NOMO-1 treated with dmso at 0.1 percent for 144 hours (cell line): ENCODE measurements around the gene DPYD.
A peak's percentile ranks its signal among the peaks of the same experiment; 100 is the strongest.
"Not testable (repeated sequence)": the region's sequence is repeated elsewhere in the genome, so short reads cannot be mapped to it uniquely, and the experiment has no call there.

ENCODE experiments used
- DNase-seq: peaks from one replicate; lab custom pipeline; 2025; ENCODE audit not compliant: unreplicated experiment; lab: John Stamatoyannopoulos, UW

DPYD gene

DNA sequence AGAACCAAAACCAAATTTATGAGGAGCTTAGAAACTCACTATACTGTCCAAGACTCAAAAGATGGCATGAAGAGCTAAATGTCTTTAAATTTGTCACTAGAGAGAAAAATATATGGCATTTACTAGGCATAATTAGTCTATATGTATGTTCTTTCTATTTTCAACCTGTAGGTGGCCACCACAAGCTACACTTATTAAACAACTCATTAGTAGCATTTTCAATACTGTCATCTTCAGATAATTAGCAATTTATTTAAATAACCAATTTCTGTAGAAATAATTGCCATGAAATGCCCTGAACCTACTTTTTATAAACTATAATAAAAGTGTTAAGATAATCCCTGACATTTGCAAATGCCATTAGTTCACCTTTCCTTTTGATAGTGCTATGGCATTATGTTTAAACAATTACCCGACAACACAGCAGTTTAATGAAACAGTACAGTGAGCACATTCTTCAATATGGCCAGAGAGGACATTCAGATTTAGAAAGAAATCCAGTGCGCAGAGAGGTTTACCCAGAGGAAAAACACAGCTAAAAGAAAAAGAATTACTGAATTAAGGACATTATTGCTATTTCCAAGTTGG lies 676.8 kb downstream of the DPYD start:
- DNase-seq = no peak

DNA sequence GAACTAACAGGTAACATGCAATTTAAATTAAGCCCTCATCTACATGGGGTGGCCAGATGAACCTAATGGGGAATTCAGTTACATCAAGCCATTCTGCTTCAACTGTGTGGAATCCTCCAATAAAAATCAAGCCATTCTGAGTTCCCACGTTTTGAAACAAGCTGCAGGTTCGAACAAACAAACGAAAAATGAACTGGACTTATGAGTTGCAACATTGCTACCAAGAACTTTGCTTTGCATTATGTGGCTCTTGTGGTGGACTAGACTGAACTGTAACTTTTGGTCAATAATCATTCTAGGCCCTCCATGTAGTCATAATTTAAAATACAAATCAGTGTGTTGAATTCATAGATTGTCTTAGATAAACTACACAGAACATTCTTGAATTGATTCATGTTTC lies 682.0 kb downstream of the DPYD start:
- DNase-seq = no peak

DNA sequence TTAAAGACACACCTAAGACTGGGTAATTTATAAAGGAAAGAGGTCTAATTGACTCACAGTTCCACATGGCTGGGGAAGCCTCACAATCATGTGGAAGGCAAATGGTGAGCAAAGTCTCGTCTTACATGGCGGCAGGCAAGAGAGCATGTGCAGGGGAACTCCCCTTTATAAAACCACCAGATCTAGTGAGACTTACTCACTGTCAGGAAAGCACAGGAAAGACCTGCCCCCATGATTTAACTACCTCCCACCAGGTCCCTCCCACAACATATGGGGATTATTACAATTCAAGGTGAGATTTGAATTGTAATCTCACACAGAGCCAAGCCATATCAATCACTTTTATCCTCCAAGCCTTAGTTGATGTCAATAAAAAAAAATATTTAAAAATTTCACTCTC lies 689.5 kb downstream of the DPYD start:
- not testable (repeated sequence) for DNase-seq

DNA sequence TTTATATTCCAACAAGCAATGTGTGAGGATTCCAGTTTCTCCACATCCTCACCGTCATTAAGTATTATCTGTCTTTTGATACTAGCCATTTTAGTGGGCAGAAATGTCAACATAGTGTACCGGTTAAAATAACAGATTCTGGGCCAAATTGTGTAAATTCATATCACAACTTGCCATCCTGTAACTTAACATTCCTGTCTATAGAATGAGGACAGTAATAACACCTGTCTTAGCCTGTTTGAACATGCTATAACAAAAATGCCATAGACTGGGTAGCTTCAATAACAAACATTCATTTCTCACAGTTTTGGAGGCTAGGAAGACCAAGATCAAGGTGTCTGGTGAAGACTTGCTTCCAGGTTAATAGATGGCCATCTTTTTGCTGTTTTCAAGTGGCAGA lies 708.2 kb downstream of the DPYD start:
- no peak for DNase-seq

DNA sequence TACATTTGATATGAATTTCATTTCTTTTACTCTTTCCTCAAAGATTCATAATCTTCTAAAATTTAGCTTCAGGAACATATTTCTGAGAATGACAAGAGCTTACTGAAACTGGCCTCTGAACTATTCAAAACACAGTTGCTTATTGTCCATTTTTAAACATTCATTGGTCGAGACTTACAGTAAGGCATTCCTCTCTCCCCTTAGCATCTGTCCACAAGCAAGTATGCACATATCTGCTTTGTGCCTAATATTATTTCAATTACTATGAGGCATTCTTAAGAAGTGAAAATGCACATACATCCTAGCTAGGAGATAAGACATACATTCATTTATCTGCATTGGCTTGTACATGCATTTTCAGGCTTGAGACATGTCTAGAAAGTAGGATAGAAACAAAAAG lies 710.5 kb downstream of the DPYD start:
- DNase-seq = no peak

DNA sequence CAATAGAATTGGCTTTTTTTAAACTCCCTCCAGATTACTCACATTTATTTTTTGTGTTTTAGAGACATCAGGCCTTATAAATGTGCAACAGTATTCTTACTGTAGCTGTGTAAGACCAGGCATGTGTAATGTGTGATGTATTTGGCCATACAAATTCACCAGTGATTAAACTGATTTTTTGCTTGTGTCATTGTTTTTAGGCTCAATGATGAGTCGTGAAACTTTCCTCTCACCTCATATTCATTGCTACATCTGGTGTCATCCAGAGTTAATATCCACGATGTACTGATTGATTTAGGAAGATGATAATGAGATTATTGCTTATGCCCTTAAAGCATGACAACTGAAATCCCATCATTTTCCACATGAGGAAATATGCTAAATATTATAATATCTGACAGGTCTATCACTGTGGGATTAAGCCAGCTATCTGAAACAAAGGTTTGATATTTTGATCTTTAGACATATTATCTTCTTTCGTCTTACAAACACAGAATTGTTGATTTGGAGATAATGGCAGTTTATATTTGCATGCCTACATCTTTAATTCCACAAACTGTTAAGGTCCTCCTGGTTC lies 711.4 kb downstream of the DPYD start:
- DNase-seq = no peak

DNA sequence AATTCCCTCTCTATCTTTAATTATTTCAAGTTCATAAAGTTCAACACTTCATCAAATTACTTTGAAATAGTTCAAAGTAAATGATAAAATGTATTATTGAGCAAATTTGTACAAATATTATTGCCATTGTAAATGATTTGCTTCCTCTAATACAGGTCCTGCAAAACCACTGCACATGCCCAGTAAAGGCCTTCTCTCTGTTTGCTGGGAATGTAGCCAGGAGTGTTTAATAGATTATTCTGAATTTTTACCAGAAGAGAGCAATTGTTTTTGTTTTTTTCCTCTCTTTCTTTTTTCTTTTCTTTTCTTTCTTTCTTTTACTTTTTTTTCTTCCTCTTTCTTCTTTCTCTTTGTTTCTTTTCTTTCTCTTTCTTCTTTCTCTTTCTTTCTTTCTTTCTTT lies 713.0 kb downstream of the DPYD start:
- no peak for DNase-seq

DNA sequence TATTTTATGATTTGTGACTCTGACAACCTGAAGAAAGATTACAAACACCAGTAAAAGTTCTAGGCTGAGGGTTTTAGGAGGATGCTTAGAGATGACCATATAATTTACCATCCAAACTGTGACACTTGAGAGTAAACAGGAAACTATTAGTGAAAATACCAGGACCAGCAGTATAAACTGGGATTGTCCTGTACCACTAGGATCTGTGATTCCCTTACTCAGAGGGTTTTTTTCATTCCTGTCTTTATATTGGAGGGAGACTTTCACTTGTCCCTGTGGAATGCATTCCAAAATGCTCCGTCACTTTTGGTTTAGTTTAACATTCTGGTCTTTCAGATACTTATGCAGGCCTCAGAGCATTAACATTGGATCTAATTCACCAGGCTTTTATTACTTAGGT lies 716.4 kb downstream of the DPYD start:
- DNase-seq = no peak

DNA sequence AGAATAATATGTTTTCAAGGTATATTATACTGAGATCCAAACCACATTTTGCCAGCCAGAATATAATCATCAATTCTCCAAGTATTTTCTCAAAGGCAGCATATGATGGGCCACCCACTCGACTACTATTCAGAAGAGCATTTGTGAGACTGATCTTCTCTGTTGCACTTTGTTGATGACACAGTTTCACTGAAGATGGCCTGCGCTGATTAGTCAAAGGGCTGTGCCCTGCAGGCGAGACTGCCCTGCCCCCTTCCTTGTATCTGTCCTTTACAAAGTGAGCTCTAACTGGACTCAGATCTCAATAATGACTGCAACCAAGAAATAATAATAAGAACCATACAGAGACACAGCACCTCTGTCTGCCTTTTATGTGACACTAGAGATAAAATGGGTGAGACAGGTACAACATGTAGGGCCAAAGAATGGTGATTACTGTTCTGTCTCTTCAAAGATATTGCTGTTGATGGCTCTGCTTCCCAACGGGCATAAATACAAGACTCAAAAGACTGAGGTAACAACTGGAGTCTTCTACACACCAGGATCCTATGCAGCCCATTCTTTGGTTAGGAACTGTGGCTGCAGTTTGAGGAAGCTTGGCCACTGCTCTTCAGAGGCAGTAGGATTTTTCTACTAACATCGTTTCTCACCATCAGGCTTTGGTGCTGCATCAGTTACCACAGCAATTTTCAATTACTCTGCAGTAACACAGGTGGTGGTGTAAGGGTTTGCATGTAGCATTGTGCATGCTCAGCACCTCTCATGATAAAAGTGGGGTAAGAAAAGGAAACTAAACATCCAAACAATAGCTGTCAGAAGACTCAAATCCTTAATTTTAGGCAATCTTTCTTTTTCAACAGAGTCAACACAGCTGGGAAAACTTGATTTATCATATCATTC lies 718.1 kb downstream of the DPYD start:
- DNase-seq = no peak

DNA sequence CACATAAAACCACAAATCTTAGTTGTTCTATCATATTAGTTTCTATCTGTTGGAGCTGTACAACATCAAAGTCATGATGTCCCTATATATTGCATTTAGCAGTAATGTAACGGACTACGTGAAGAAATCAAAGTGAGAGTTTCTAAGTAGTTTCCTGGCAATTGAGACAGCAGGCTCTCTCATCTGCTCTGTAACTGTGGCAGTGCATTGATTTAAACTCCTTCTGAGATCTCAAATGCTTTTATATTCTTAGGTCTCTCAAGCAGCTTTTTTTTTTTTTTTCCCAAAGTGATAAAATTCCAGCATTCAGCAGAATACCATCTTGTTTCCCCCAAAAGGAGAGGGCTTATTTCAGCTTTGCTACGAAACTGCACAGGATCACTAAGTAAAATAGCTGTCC lies 719.2 kb downstream of the DPYD start:
- no peak for DNase-seq

DNA sequence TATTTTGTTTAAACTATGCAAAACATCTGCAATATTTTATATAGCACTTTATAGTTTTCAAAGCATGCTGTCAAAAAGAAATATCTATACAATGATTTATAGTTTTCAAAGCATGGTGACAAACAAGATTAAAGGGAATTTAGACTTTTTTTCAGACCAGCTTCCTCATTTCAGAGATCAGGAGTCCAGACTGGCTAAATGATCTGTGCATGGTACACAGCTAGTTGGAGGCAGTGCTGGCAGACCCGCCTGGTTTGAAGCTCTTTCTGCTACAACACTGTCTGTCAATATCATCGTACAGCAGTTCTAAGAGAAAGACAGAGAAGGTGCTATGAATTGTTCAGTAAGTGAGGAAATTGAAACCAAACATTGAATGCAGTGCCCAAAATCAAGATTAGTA lies 720.2 kb downstream of the DPYD start:
- DNase-seq = no peak

DNA sequence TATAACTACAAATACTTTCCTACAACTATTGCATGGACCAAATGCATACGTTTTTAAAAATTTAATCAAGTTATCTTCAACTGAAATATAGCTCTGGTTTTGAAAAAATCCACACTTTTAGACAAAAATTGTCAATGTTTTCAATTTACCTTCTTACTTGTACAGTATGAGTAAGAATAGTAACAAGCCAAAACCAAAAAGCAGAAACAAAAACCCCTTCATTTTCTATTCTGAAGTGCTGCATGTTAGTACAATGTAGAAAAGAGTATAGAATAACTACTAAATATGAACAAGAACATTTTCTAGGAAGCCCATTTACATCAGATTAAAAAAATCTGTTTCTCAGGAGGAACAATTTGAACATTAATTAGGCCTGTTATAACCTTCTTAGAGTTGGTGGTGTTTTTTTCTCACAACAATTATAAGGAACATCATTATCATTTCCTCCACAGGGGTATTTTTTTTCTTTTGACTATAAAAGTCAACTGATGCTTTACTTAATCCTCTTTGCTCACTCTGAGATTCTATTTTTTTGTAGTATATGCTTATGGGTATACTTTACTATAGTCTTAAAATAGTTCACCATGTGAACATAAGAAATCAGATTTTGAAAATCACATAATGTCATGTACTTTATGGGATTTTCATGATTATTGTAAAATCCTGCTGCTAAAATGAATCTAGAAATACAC lies 723.9 kb downstream of the DPYD start:
- no peak for DNase-seq

DNA sequence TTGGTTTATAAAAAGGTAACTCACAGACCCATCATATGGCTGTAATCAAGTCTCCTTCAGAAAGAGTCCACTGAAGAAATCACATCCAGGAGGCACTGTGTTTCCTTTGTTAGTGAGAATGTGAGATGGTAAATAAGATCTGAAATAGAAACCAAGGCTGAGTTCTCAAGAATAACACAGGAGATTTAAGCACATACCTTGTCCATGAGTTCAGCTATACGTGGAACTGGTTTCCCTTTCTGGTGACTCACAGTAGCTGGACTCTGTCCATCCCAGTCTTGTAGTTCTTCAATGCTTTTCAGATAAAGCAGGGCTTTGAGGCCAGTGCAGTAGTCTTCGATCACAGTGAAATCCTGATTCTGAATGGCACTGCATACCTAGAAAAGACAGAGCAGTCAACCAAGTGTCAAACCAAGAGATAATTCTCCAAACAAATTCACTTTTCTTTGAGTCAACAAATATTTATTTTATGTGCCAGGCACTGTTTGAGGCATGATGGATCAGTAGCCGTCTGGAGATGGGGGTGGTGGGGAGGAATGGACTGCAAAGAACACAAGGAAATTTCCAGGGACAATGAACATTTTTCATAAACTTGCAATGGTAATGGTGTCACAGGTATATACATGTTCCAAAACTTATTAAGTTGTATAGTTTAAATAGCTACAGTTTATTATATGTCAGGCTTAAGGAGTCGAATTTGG lies 727.8 kb downstream of the DPYD start:
- no peak for DNase-seq

DNA sequence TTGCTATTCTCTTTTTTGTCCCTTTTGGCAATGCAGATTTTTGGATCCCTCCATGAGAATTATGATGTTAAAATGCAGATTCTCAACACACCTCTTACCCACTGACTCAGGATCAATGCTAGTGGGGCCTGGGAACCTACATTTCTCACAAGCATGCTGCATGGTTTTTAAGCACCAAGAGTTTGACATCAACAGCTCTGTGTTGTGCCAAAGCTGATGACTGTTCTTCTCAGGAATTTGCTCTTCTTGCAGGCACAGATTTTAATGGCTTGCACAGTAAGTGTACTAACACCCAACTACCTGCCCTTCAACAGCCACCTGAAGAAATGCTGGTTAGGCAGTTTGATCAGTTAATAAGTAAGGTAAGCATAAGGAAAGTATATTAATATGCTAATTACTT lies 730.5 kb downstream of the DPYD start:
- no peak for DNase-seq

DNA sequence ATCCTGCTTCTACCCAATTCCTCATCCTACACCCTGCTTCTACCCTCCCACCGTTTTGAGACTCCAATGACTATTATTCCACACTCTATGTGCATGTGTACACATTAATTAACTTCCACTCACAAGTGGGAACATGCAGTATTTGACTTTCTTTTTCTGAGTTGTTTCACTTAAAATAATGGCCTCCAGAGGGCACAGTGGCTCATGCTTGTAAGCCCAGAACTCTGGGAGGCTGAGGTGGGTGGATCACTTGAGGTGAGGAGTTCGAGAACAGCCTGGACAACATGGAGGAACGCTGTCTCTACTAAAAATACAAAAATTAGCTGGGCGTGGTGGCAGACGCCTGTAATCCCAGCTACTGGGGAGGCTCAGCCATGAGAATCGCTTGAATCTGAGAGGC lies 734.5 kb downstream of the DPYD start:
- DNase-seq = no peak

DNA sequence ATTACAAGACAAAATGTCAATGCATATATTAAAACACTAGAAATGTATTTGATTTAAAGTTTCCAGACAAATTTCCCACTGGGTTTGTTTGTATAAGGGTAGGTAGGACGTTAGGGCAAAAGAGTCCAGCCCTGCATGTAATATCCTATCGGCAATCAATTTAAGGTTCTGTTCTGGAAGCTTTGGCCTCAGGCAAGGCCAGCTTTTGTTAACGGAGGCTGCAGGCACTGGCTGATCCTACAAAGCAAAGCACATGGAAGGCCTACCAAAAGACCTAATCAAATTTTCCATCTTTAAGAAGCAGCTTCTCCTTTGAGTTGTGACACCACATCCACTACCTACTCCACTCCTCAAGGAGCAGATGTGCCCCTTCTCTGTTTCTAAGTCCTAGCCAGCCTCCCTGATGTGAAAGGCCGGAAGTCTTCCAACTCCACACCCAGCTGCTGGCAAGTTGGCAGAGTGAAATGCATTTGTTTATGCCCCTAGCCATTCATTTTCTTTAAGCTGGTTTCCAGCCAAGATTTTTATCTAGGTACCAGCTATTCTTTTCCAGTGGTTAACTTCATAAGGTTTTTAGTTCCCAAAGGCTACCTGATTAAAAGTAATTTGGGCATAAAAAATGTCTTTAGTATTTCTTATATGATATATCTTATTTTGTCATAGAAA lies 746.7 kb downstream of the DPYD start:
- DNase-seq = no peak

DNA sequence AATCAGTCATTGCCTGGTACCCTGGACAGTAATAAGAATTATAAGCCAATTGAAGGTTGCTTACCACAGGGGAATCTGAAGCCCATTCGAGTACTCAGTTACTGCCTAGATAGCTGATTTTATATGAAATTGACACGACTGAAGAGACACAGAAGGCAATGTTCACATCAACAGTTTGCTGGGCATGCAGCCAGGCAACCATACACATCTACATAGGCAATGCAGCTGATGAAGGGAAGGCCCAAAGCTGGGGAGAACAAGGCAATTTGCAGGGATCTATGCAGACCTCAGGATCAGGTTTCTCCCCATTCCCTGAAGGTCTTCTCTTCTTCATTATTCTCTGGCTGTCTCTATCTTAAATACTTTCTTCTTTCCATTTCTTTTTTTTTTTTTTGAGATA lies 750.5 kb downstream of the DPYD start:
- DNase-seq = no peak

DNA sequence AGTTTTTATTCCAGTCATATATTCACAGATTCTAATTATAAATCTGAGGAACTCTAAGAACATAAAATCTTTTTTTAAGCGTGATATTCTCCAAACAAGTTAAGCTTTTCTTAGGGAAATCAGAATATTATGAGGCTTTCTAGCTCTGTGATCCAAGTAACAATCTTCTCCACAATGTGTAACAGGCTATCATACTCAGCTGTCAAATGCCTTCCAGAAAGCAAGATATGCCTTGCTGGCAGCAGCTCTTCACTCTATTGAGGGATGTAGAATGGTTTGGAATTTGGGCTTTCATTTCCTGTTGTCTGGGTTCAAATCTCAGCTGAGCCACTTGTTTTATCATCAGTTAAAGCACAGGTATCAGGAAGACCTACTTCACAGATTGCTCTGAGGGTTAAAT lies 752.8 kb downstream of the DPYD start:
- no peak for DNase-seq

DNA sequence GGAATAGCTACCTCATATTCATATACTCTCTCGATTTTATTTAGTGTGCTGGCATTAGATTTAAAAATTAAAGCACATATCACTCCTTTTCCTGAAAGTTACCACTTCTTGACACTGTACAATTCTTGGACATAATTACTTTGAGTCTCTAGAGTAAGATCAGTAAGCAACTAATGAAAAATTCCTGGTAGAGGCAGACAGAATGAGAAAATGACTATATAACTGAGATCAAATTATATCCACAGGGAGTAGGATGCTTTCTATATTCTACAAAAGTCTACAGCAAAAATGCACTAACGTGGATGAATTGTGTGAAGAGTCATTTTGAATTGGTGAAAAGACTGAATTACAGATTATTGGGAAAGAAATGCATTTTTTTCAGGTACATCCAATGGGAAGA lies 753.6 kb downstream of the DPYD start:
- no peak for DNase-seq

DNA sequence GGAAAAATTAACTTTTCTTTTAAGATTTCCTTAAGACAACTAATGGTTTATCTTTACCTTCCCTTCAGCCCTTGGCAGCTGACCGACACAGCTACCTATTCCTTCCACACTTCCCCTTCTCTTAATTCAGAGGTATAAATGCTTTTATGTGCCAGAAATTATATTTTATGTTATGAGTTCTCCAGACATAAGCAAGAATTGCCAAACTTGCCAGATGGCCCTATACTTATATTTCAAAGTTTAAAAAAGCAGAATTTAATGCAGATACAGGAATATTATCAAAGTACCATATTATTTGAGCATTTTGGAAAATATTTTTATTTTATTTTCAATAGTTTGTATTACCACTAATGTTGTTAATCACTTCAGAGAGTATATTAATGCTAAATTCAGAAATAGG lies 754.2 kb downstream of the DPYD start:
- no peak for DNase-seq

DNA sequence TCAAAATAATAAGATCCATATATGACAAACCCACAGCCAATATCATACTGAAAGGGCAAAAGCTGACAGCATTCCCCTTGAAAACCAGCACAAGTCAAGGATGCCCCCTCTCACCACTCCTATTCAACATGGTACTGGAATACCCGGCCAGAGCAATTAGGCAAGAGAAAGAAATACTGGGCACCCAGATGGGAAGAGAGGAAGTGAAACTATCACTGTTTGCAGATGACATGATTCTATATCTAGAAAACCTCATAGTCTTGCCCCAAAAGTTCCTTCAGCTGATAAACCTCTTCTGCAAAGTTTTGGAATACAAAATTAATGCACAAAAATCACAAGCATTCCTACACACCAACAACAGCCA lies 756.6 kb downstream of the DPYD start:
- DNase-seq = peak; percentile 45
